GM12874 (cell line): ENCODE data around the gene SCARF2.

Experiments used
- TF ChIP-seq, protein P1 (sequence below): IDR thresholded peaks from 2 replicates; pipeline ENCODE4 v1.5.1; 2011; ENCODE audit warnings: low read depth, mild to moderate bottlenecking, control low read depth, low read length, moderate library complexity; ENCODE audit not compliant: insufficient read depth

SCARF2 gene

GRCh38 chr22:20396639-20397038, 41.0 kb downstream of the SCARF2 start:
- TF ChIP-seq, protein P1, sequence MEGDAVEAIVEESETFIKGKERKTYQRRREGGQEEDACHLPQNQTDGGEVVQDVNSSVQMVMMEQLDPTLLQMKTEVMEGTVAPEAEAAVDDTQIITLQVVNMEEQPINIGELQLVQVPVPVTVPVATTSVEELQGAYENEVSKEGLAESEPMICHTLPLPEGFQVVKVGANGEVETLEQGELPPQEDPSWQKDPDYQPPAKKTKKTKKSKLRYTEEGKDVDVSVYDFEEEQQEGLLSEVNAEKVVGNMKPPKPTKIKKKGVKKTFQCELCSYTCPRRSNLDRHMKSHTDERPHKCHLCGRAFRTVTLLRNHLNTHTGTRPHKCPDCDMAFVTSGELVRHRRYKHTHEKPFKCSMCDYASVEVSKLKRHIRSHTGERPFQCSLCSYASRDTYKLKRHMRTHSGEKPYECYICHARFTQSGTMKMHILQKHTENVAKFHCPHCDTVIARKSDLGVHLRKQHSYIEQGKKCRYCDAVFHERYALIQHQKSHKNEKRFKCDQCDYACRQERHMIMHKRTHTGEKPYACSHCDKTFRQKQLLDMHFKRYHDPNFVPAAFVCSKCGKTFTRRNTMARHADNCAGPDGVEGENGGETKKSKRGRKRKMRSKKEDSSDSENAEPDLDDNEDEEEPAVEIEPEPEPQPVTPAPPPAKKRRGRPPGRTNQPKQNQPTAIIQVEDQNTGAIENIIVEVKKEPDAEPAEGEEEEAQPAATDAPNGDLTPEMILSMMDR: no peak

- TF ChIP-seq, protein P1: no peak
These were observed 41.7 kb downstream of the SCARF2 start for GRCh38 chr22:20395907-20396287.

DNA sequence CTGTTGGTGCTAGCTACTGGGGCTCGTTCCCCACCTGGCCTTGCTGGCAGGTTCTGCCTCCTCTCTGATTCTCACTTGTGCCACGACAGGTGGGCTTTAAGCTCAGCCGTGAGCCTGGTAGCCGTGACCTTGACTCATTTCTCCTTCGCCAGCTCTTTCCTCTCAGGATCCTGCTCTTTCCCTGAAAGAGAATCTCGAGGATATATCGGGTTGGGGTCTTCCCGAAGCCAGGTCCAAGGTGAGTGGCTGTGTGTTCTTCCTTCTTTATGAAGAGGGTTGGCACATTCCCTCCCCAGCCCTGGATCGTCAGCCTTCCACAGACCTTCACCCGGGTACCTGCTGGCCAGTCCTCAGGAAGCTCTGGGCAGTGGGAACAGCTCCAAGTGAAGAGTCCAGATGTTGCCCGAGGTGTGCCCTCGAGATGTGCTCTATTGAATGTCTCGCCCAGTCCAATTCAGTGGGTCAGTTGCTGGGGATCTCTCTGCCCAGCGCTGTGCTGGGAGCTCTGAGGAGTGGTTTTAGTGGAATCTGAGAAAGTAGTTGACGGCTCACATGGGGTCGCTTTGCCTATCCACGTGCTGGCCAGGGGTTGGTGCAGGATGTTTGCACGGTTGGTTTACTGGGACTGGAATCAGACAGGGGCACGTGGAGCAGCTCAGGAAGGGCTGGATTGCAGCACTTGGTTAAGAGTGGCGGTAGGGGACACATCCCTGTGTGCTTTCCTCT, 42.3 kb downstream of the SCARF2 start:
- TF ChIP-seq, protein P1: no peak

- TF ChIP-seq, protein P1: no peak
These were observed 43.7 kb downstream of the SCARF2 start, which contains the start of gene ZNF74 for GRCh38 chr22:20393705-20394476. ZNF74 (plus strand) TSS chr22:20394151; CDS start chr22:20394629, 478 bp downstream.

GRCh38 chr22:20392983-20393704, 44.5 kb downstream of the SCARF2 start:
- TF ChIP-seq, protein P1: no peak

DNA sequence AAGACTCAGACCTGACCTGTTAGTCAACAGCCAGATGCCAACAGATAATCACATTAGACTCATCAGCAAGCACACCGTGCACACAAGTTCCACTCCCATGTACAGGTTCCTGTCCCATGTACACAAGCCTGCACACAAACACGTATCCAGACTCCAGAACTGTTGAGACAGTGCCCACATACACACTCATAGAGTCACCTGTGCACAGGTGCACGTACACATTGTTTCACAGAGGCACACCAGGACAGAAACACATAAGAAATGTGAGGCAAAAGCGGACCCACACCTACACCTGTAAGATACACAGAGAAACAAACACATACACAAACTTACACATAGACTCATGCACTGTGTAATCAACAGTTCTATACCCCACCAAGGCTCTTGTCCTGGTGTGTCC, 46.4 kb downstream of the SCARF2 start:
- TF ChIP-seq, protein P1: no peak

DNA sequence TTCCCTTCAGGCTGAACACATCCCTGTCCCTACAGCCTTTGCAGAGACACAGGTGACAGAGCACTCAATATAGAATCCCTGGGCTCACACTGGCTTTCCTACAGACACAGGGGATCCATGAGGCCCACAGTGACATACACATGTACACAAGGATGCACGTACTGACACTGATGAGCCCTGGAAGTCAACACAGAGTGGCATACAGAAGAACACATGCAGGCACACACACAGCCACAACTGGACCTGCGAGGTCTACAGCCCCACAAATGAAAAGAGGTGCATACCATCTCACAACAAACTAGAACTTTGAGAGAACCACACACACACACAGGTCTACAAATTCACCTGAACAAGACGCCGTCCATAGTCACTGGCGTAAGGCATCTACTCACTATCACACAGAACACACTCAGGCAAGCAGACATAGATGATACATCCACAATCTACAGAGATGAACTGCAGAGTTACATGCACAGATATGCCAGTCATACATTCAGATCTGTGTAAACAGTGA, 47.2 kb downstream of the SCARF2 start:
- TF ChIP-seq, protein P1: no peak
